HEK293 (cell line): ENCODE data around the gene CATSPERE.
"Not testable (repeated sequence)": the region's sequence is repeated elsewhere in the genome, so short reads cannot be mapped to it uniquely, and the experiment has no call there.

Source experiments
- CTCF ChIA-PET: fragments of 350-600 bp; formaldehyde crosslinking; extraction: SDS; loops from one replicate; lab custom pipeline; 2021; ENCODE audit warnings: antibody characterized with exemption; lab: Yijun Ruan, JAX
- POLR2A ChIA-PET: fragments of 300-600 bp; formaldehyde crosslinking; extraction: SDS; loops from one replicate; lab custom pipeline; 2020; ENCODE audit warnings: antibody characterized with exemption, inconsistent platforms; lab: Yijun Ruan, JAX
- H3K27ac ChIP-seq: fragments of 200-500 bp; sonication (Bioruptor generic); 2 replicates; pipeline ENCODE4 v1.5.1; 2014; ENCODE audit warnings: low read depth, low read length, control low read depth, inconsistent platforms; ENCODE audit errors: extremely low read depth
- H3K36me3 ChIP-seq, 2 experiments: fragments of 200-500 bp in 1 of 2; sonication (Bioruptor generic) in 1 of 2; 1 replicate in 1 of 2; 2 replicates in 1 of 2; pipeline ENCODE4 v1.5.1; 2014 to 2017; ENCODE audit warnings: inconsistent platforms in 2 of 2, low read length in 2 of 2; ENCODE audit not compliant: control insufficient read depth in 2 of 2, insufficient read depth in 1 of 2
- H3K4me1 ChIP-seq: fragments of 200-500 bp; sonication (Bioruptor generic); 2 replicates; pipeline ENCODE4 v1.5.1; 2014; ENCODE audit warnings: mild to moderate bottlenecking, low read length, inconsistent platforms; ENCODE audit not compliant: control insufficient read depth, insufficient read depth
- H3K4me3 ChIP-seq: 2 replicates; pipeline ENCODE4 v1.5.1; 2011; ENCODE audit warnings: low read depth, mild to moderate bottlenecking, control low read depth, low read length, moderate library complexity
- H3K9me3 ChIP-seq: fragments of 200-500 bp; sonication (Bioruptor generic); 2 replicates; pipeline ENCODE4 v1.5.1; 2014; ENCODE audit warnings: low read depth, low read length, inconsistent platforms; ENCODE audit not compliant: control insufficient read depth, insufficient read depth
- FEZF1 ChIP-seq: fragments of 450-650 bp; formaldehyde crosslinking; IDR thresholded peaks from 2 replicates; pipeline ENCODE4 v1.5.1; 2016; ENCODE audit warnings: missing biosample characterization, missing genetic modification characterization
- KLF16 ChIP-seq: fragments of 450-650 bp; formaldehyde crosslinking; IDR thresholded peaks from 2 replicates; pipeline ENCODE4 v1.5.1; 2017; ENCODE audit warnings: missing biosample characterization, missing genetic modification characterization
- SETDB1 ChIP-seq: IDR thresholded peaks from one replicate; pipeline ENCODE4 v1.6.1; 2017; ENCODE audit warnings: mild to moderate bottlenecking, low read length, moderate library complexity, mixed read lengths; ENCODE audit not compliant: insufficient read length
- SP7 ChIP-seq: fragments of 450-650 bp; formaldehyde crosslinking; IDR thresholded peaks from 2 replicates; pipeline ENCODE4 v1.5.1; 2016; ENCODE audit warnings: missing biosample characterization, missing genetic modification characterization
- ZFP37 ChIP-seq: fragments of 450-650 bp; formaldehyde crosslinking; IDR thresholded peaks from 2 replicates; pipeline ENCODE4 v1.5.1; 2016; ENCODE audit warnings: missing biosample characterization, missing genetic modification characterization
- ZNF155 ChIP-seq: fragments of 450-650 bp; formaldehyde crosslinking; IDR thresholded peaks from 2 replicates; pipeline ENCODE4 v1.5.1; 2016; ENCODE audit warnings: missing biosample characterization, missing genetic modification characterization
- ZNF16 ChIP-seq: fragments of 450-650 bp; formaldehyde crosslinking; IDR thresholded peaks from 2 replicates; pipeline ENCODE4 v1.5.1; 2016; ENCODE audit warnings: low read depth, missing biosample characterization, missing genetic modification characterization
- ZNF23 ChIP-seq: fragments of 450-650 bp; formaldehyde crosslinking; IDR thresholded peaks from 2 replicates; pipeline ENCODE4 v1.5.1; 2016; ENCODE audit warnings: missing biosample characterization, missing genetic modification characterization, borderline replicate concordance
- ZNF473 ChIP-seq: fragments of 450-650 bp; formaldehyde crosslinking; IDR thresholded peaks from 2 replicates; pipeline ENCODE4 v1.5.1; 2017; ENCODE audit warnings: missing biosample characterization, missing genetic modification characterization
- ZNF561 ChIP-seq: fragments of 450-650 bp; IDR thresholded peaks from 2 replicates; pipeline ENCODE4 v1.5.1; 2018; ENCODE audit warnings: missing biosample characterization, missing genetic modification characterization, borderline replicate concordance
- ZNF623 ChIP-seq: fragments of 450-650 bp; formaldehyde crosslinking; IDR thresholded peaks from 2 replicates; pipeline ENCODE4 v1.5.1; 2016; ENCODE audit warnings: missing biosample characterization, missing genetic modification characterization
- ZNF792 ChIP-seq: fragments of 450-650 bp; formaldehyde crosslinking; IDR thresholded peaks from 2 replicates; pipeline ENCODE4 v1.5.1; 2016; ENCODE audit warnings: missing biosample characterization, missing genetic modification characterization
- ZSCAN16 ChIP-seq: fragments of 450-650 bp; formaldehyde crosslinking; IDR thresholded peaks from 2 replicates; pipeline ENCODE4 v1.5.1; 2016; ENCODE audit warnings: missing biosample characterization, missing genetic modification characterization
- TF ChIP-seq, protein P1 (sequence below): fragments of 450-650 bp; formaldehyde crosslinking; IDR thresholded peaks from 2 replicates; pipeline ENCODE4 v1.5.1; 2016; ENCODE audit warnings: missing biosample characterization, missing genetic modification characterization
- TF ChIP-seq, protein P2 (sequence below): fragments of 450-650 bp; formaldehyde crosslinking; IDR thresholded peaks from 2 replicates; pipeline ENCODE4 v1.5.1; 2016; ENCODE audit warnings: missing biosample characterization, missing genetic modification characterization, borderline replicate concordance
- TF ChIP-seq, protein P3 (sequence below): fragments of 450-650 bp; IDR thresholded peaks from 2 replicates; pipeline ENCODE4 v1.5.1; 2018; ENCODE audit warnings: missing biosample characterization, mild to moderate bottlenecking, missing genetic modification characterization
- TF ChIP-seq, protein P4 (sequence below): fragments of 450-650 bp; formaldehyde crosslinking; IDR thresholded peaks from 2 replicates; pipeline ENCODE4 v1.5.1; 2017; ENCODE audit warnings: missing biosample characterization, missing genetic modification characterization

Gene CATSPERE

DNA sequence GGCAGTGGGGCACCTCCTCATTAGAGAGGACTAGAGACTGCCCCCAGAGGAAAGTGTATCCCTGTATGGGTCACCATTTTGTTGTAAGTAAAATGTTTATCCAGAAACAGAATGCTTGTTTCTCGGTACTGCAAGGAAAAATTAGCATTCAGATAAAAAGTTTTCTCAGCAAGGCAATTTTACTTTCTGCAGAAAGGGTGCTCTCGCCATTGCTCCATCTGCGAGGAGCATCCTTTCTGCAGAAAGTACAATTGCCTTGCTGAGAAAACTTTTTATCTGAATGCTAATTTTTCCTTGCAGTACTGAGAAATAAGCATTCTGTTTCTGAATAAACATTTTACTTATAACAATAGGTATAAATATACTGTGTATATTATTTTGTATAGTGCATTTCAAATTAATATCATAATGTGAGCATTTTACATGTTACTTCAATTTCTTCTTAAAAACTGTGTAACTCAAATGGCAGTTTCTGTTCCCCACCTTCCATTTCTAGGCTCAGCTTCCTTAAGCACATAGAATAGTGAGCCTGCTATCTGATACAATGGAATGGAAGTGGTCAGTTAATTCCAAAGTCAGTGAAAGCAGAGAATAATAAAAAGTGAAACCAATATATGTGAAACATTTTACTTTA, 115.3 kb downstream of the CATSPERE start:
- Histone ChIP-seq H3K36me3 (no peaks in the 10 kb centered on the region), H3K27ac (no peak overlapping the region), H3K9me3 (peaks cover 3% of the 10 kb centered on the region; the same call in 1 of the 2 replicates), H3K4me1 (no peaks in the 10 kb centered on the region), H3K4me3 (no peak overlapping the region)
- ChIA-PET POLR2A (no interaction called here), CTCF (no interaction called here)
- peak; percentile 93 for TF ChIP-seq ZNF561
- no peak for TF ChIP-seq KLF16 (tag by site-specific recombination)
- TF ChIP-seq, protein P1, sequence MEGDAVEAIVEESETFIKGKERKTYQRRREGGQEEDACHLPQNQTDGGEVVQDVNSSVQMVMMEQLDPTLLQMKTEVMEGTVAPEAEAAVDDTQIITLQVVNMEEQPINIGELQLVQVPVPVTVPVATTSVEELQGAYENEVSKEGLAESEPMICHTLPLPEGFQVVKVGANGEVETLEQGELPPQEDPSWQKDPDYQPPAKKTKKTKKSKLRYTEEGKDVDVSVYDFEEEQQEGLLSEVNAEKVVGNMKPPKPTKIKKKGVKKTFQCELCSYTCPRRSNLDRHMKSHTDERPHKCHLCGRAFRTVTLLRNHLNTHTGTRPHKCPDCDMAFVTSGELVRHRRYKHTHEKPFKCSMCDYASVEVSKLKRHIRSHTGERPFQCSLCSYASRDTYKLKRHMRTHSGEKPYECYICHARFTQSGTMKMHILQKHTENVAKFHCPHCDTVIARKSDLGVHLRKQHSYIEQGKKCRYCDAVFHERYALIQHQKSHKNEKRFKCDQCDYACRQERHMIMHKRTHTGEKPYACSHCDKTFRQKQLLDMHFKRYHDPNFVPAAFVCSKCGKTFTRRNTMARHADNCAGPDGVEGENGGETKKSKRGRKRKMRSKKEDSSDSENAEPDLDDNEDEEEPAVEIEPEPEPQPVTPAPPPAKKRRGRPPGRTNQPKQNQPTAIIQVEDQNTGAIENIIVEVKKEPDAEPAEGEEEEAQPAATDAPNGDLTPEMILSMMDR = no peak
- no peak for TF ChIP-seq FEZF1 (tag by site-specific recombination)
- TF ChIP-seq SETDB1 = peak; percentile 99
- TF ChIP-seq ZNF23 = no peak
- TF ChIP-seq ZNF792 (tag by site-specific recombination) = no peak

DNA sequence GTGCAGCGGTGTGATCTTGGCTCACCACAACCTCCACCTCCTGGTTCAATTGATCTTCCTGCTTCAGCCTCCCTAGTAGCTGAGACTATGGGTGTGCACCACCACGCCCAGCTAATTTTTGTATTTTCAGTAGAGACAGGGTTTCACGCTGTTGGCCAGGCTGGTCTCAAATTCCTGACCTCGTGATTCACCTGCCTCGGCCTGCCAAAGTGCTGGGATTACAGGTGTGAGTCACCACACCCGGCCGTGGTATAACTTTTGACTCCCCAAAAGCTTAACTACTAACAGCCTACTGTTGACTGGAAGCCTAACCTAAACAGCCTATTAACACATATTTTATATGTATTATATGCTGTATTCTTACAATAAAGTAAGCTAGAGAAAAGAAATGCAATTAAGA, 117.1 kb downstream of the CATSPERE start:
- POLR2A ChIA-PET, H3K9me3 ChIP-seq, CTCF ChIA-PET: not testable (repeated sequence)

DNA sequence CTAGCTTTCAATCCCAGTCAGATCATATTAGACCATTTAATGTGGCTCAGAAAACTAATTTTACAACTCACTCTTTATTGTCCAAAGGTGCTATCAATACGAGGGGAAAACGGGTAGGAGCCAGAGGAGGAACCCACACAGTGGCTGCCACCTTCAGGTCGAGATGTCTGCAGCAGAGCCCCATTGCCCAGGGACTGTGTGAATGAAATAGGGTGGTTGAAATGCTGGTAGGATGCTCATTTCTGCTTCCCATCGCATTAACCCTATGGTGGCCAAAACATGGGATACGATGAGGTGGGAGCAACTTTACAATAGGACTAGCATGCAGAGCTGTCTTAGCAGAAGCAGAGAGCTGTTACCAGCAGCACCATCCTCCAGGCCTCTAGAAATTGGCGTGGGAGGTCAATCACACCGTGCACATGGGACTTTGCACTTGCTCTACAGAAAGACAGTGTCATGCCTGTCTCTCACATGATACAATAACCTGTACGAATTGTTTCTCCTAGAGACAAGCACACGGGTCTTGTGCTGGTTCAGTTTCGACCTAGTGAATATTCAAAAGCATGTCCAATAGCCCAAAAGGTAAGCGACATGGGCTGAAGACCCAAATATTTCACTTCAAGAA, 122.4 kb downstream of the CATSPERE start:
- H3K4me3 ChIP-seq = no peak overlapping the region
- POLR2A ChIA-PET = no interaction called here
- no peak for TF ChIP-seq ZNF155 (tag by site-specific recombination)
- TF ChIP-seq, protein P2, sequence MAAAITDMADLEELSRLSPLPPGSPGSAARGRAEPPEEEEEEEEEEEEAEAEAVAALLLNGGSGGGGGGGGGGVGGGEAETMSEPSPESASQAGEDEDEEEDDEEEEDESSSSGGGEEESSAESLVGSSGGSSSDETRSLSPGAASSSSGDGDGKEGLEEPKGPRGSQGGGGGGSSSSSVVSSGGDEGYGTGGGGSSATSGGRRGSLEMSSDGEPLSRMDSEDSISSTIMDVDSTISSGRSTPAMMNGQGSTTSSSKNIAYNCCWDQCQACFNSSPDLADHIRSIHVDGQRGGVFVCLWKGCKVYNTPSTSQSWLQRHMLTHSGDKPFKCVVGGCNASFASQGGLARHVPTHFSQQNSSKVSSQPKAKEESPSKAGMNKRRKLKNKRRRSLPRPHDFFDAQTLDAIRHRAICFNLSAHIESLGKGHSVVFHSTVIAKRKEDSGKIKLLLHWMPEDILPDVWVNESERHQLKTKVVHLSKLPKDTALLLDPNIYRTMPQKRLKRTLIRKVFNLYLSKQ = no peak
- TF ChIP-seq, protein P3, sequence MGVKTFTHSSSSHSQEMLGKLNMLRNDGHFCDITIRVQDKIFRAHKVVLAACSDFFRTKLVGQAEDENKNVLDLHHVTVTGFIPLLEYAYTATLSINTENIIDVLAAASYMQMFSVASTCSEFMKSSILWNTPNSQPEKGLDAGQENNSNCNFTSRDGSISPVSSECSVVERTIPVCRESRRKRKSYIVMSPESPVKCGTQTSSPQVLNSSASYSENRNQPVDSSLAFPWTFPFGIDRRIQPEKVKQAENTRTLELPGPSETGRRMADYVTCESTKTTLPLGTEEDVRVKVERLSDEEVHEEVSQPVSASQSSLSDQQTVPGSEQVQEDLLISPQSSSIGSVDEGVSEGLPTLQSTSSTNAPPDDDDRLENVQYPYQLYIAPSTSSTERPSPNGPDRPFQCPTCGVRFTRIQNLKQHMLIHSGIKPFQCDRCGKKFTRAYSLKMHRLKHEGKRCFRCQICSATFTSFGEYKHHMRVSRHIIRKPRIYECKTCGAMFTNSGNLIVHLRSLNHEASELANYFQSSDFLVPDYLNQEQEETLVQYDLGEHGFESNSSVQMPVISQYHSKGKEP (tag by site-specific recombination) = no peak
- no peak for TF ChIP-seq ZNF16 (tag by site-specific recombination)
- TF ChIP-seq ZSCAN16 = no peak
- no peak for TF ChIP-seq ZNF561
- TF ChIP-seq, all 188 proteins: peak for 0
- Histone ChIP-seq H3K36me3 (no peaks in the 10 kb centered on the region), H3K9me3 (no peaks in the 10 kb centered on the region), H3K4me1 (no peaks in the 10 kb centered on the region), H3K27ac (no peak overlapping the region)
- CTCF ChIA-PET = no interaction called here

More for the DNA sequence above, 117.1 kb downstream of the CATSPERE start:
- H3K36me3 ChIP-seq, H3K4me3 ChIP-seq, H3K4me1 ChIP-seq, H3K27ac ChIP-seq: not testable (repeated sequence)

DNA sequence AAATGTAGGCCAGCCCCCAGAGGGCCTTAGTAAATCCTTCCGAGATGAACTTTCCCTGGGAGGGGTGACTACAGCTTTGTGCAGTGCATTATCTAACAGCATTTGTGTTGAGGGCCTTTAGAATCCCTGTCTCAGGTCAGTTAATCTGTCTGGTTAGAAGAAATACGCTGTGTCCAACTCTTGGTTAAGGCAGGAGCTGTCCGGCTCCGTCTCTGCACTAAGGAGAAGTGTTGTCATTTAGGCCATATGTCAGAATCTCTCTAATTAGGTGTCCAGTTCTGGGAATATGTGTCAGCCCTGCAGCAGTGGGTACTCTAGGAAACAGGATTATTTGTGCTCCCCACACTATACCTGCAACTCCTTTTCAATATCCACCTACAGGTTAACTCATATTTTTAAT, 124.8 kb downstream of the CATSPERE start:
- CTCF ChIA-PET = no interaction called here
- Histone ChIP-seq H3K4me3 (no peak overlapping the region), H3K27ac (no peak overlapping the region), H3K36me3 (no peaks in the 10 kb centered on the region), H3K9me3 (no peaks in the 10 kb centered on the region), H3K4me1 (no peaks in the 10 kb centered on the region)
- TF ChIP-seq ZNF623 (tag by site-specific recombination) (no peak), ZFP37 (tag by site-specific recombination) (no peak), ZNF473 (no peak), SP7 (no peak)
- TF ChIP-seq, protein P4, sequence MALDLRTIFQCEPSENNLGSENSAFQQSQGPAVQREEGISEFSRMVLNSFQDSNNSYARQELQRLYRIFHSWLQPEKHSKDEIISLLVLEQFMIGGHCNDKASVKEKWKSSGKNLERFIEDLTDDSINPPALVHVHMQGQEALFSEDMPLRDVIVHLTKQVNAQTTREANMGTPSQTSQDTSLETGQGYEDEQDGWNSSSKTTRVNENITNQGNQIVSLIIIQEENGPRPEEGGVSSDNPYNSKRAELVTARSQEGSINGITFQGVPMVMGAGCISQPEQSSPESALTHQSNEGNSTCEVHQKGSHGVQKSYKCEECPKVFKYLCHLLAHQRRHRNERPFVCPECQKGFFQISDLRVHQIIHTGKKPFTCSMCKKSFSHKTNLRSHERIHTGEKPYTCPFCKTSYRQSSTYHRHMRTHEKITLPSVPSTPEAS (tag by site-specific recombination) = no peak
- POLR2A ChIA-PET = no interaction called here
